HepG2 (cell line): Measurements from ENCODE around the gene HTR7. TPM values are rescaled to one million over a fixed set of nuclear protein-coding genes. Genes with fewer than 3 reads are reported as not detected.

ENCODE experiments used
- ATAC-seq: fragments of 200-7000 bp; cut with Tn5 transposase; 3 replicates; pipeline ENCODE4 v1.9.1; 2020; ENCODE audit warnings: mild to moderate bottlenecking, moderate library complexity
- BruUV-seq: library from RNA; stranded (reverse); fragments of 400-500 nt; replicated peaks from 2 replicates; lab custom pipeline; 2021; lab: Mats Ljungman, UMichigan
- CTCF ChIA-PET: fragments of 300-600 bp; formaldehyde crosslinking; extraction: SDS; loops from one replicate; lab custom pipeline; 2021; ENCODE audit warnings: low total read pairs, inconsistent platforms, low intra/inter-chr PET ratio; lab: Yijun Ruan, JAX
- POLR2A ChIA-PET: fragments of 350-600 bp; sonication (Branson Sonifier 250); formaldehyde crosslinking; loops from one replicate; lab custom pipeline; 2020; ENCODE audit warnings: antibody characterized with exemption, inconsistent platforms; lab: Yijun Ruan, JAX
- DNase-seq: peaks from one replicate; pipeline ENCODE4 v3.0.0-alpha.2; 2015; ENCODE audit warnings: low spot score
- FAIRE-seq: peaks from 3 replicates; lab custom pipeline; 2011; peaks lifted over from hg19 to GRCh38; lab: Jason Lieb, UNC
- H2AFZ ChIP-seq: one replicate; pipeline ENCODE4 v1.6.1; 2011; ENCODE audit warnings: low read length, inconsistent platforms
- H3K27ac ChIP-seq: fragments of 300-600 bp; 3 replicates; pipeline ENCODE4 v1.8.0; 2011; ENCODE audit warnings: mixed run types, mild to moderate bottlenecking, mixed read lengths, low read length, inconsistent platforms; ENCODE audit not compliant: insufficient read depth; ENCODE audit errors: extremely low read length
- H3K27me3 ChIP-seq, 2 experiments: fragments of 200-600 bp in 1 of 2; 2 replicates in 1 of 2; 3 replicates in 1 of 2; pipeline versions ENCODE4 v1.6.0 to v1.8.0; 2011; ENCODE audit warnings: low read length in 2 of 2, mild to moderate bottlenecking in 2 of 2, moderate library complexity in 2 of 2, inconsistent platforms in 1 of 2; ENCODE audit not compliant: insufficient read depth in 2 of 2, control insufficient read depth in 1 of 2
- H3K36me3 ChIP-seq, 2 experiments: fragments of 200-600 bp in 1 of 2; replicated peaks in 1 of 2; 2 replicates in 1 of 2; 3 replicates in 1 of 2; pipeline versions ENCODE4 v1.5.1 to v1.8.0; 2011; ENCODE audit warnings: low read length in 2 of 2, inconsistent platforms in 1 of 2; ENCODE audit not compliant: insufficient read depth in 2 of 2, control insufficient read depth in 1 of 2
- H3K4me1 ChIP-seq: 2 replicates; pipeline ENCODE4 v1.5.1; 2012; ENCODE audit warnings: low read length, inconsistent platforms; ENCODE audit not compliant: insufficient read depth
- H3K4me2 ChIP-seq: 2 replicates; pipeline ENCODE4 v1.6.0; 2011; ENCODE audit warnings: low read depth, low read length, inconsistent platforms
- H3K4me3 ChIP-seq, 3 experiments: fragments of 200-600 bp in 1 of 3; sonication (generic), shearing (Covaris generic) in 1 of 3; replicated peaks in 1 of 3; 2 replicates each; pipeline ENCODE4 v1.5.1; 2011 to 2016; ENCODE audit warnings: low read length in 3 of 3, inconsistent platforms in 2 of 3, low read depth in 2 of 3, mild to moderate bottlenecking in 2 of 3, control low read depth in 1 of 3, mixed read lengths in 1 of 3; ENCODE audit not compliant: insufficient read depth in 1 of 3
- H3K79me2 ChIP-seq: one replicate; pipeline ENCODE4 v1.6.1; 2011; ENCODE audit warnings: low read length, inconsistent platforms; ENCODE audit not compliant: insufficient read depth
- H3K9ac ChIP-seq: 2 replicates; pipeline ENCODE4 v1.6.0; 2011; ENCODE audit warnings: mild to moderate bottlenecking, low read depth, low read length, inconsistent platforms; ENCODE audit not compliant: insufficient read depth
- H3K9me3 ChIP-seq: 2 replicates; pipeline ENCODE4 v1.5.1; 2012; ENCODE audit warnings: mild to moderate bottlenecking, low read length
- H4K20me1 ChIP-seq: 2 replicates; pipeline ENCODE4 v1.6.0; 2011; ENCODE audit warnings: inconsistent platforms, mild to moderate bottlenecking, low read length, moderate library complexity; ENCODE audit not compliant: insufficient read depth
- ATF7-NPFF ChIP-seq: sonication (generic); formaldehyde crosslinking; IDR thresholded peaks from 2 replicates; pipeline ENCODE4 v1.8.1; 2023; ENCODE audit warnings: mild to moderate bottlenecking, low read depth, missing genetic modification reagents, moderate library complexity
- BHLHE40 ChIP-seq: IDR thresholded peaks from 2 replicates; pipeline ENCODE4 v1.6.1; 2011; ENCODE audit warnings: low read length, improper control_type of control experiment
- CEBPB ChIP-seq: IDR thresholded peaks from 2 replicates; pipeline ENCODE4 v1.6.1; 2011; ENCODE audit warnings: low read depth, low read length, improper control_type of control experiment, borderline replicate concordance
- KAT8 ChIP-seq: IDR thresholded peaks from 2 replicates; pipeline ENCODE4 v1.6.1; 2016; ENCODE audit warnings: missing genetic modification reagents, missing compliant biosample characterization
- NFKBIZ ChIP-seq: IDR thresholded peaks from 2 replicates; pipeline ENCODE4 v1.6.1; 2018; ENCODE audit warnings: missing genetic modification reagents, missing compliant biosample characterization
- NR1H2 ChIP-seq: sonication (generic); formaldehyde crosslinking; IDR thresholded peaks from 2 replicates; pipeline ENCODE4 v1.8.1; 2022; ENCODE audit warnings: low read depth, missing genetic modification reagents, borderline replicate concordance
- TBX2 ChIP-seq: sonication (generic); formaldehyde crosslinking; IDR thresholded peaks from 2 replicates; pipeline ENCODE4 v1.5.0; 2020; ENCODE audit warnings: missing genetic modification reagents, mild to moderate bottlenecking, borderline replicate concordance
- TOE1 ChIP-seq: sonication (generic); formaldehyde crosslinking; IDR thresholded peaks from 2 replicates; pipeline ENCODE4 v1.4.0; 2020; ENCODE audit warnings: mild to moderate bottlenecking, missing genetic modification reagents
- ZNF253 ChIP-seq: sonication (generic); formaldehyde crosslinking; IDR thresholded peaks from 2 replicates; pipeline ENCODE4 v1.8.0; 2022; ENCODE audit warnings: mild to moderate bottlenecking, missing genetic modification reagents, borderline replicate concordance
- ZNF629 ChIP-seq: sonication (generic); formaldehyde crosslinking; conservative IDR thresholded peaks from 2 replicates; pipeline ENCODE4 v1.5.0; 2020; ENCODE audit warnings: missing genetic modification reagents
- ZSCAN25 ChIP-seq: sonication (generic); formaldehyde crosslinking; IDR thresholded peaks from 2 replicates; pipeline ENCODE4 v1.8.0; 2022; ENCODE audit warnings: mild to moderate bottlenecking, missing genetic modification reagents
- WGBS: methylation state at CpG from one replicate; pipeline ENCODE4 v1.1.6; 2017; ENCODE audit warnings: low lambda C conversion rate; 5-methylcytosine and 5-hydroxymethylcytosine counted together
- in situ Hi-C: cut with HindIII; loops from 2 replicates; pipeline ENCODE4 v1.10.0; 2017; ENCODE audit warnings: low pct_unique_long_range_greater_than_20kb; ENCODE audit not compliant: extremely low pct_ligation_motif_present
- intact Hi-C: fragments of 100-400 bp; cut with micrococcal nuclease; formaldehyde crosslinking; loops from one replicate; pipeline ENCODE4 v1.10.0; 2022; ENCODE audit not compliant: unreplicated experiment
- polyA plus RNA-seq, 8 experiments: library from polyadenylated mRNA; depleted of rRNA in 3 of 8; stranded (reverse) in 7 of 8; unstranded in 1 of 8; fragments of >200 nt; fragmentation: Illumina TruSeq in 4 of 8; extraction: Trizol in 4 of 8; gene quantifications; 2 replicates each; pipeline versions ENCODE4 v1.2.1 to v1.2.3, GENCODE V29; 2011 to 2016; ENCODE audit warnings: low read depth in 4 of 8, missing spikeins in 1 of 8, mixed read lengths in 1 of 8; ENCODE audit not compliant: insufficient read depth in 1 of 8
- total RNA-seq, 5 experiments: library from RNA; depleted of rRNA; stranded (reverse); fragments of >200 nt; fragmentation: Illumina TruSeq; extraction: Trizol; gene quantifications; 2 replicates each; pipeline ENCODE4 v1.2.3, GENCODE V29; 2016; ENCODE audit warnings: low read depth in 1 of 5
- TF ChIP-seq, protein P1 (sequence below): sonication (generic); formaldehyde crosslinking; IDR thresholded peaks from 2 replicates; pipeline ENCODE4 v1.5.1; 2020; ENCODE audit warnings: mild to moderate bottlenecking, missing genetic modification reagents, moderate library complexity
- TF ChIP-seq, protein P2 (sequence below): sonication (generic); formaldehyde crosslinking; IDR thresholded peaks from 2 replicates; pipeline ENCODE4 v1.8.0; 2022; ENCODE audit warnings: missing genetic modification reagents, low read depth, mild to moderate bottlenecking, borderline replicate concordance

The HTR7 gene
- total and polyA plus RNA-seq, 2 of the 13 experiments (the other 11 are each of a cell fraction or from before 2014, with no cell fraction given), result 0.04 TPM; not detected in 1

DNA sequence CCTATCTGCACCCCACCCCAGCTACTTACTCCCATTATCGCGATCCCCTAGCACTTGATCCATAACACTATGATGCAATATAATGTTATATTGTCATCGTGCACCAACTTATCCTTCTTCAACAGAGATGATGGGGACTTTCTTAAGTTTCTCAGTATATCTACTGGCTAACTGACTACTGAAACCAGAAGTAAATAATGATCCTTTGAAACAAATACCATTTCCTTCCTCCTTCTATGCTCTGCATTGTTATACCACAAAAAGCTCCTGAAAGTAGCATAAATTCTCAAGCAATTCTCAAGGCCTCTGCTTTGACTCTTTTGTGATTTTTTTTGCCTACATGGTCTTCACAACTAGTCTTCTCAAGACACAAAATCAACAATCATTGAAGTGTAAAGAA lies 68.9 kb downstream of the HTR7 start:
- Histone ChIP-seq H4K20me1 (no peaks in the 10 kb centered on the region), H3K36me3 (no peaks in the 10 kb centered on the region), H3K27ac (no peak overlapping the region), H3K79me2 (no peaks in the 10 kb centered on the region), H3K9me3 (no peaks in the 10 kb centered on the region), H3K9ac (no peak overlapping the region), H3K27me3 (peaks cover 0 to 9% of the 10 kb centered on the region in 2 experiments; a peak in 2 of 5 replicates), H2AFZ (no peak overlapping the region), H3K4me1 (no peaks in the 10 kb centered on the region), H3K4me2 (no peak overlapping the region), H3K4me3 (no peak overlapping the region)
- intact Hi-C loops (loop anchor here (1.0 to 2.0 kb wide), 2 partner anchors 38 to 996 kb away; no protein-coding TSS in a partner anchor), in situ Hi-C loops (no loop called here)
- ATAC-seq (no peak), DNase-seq (no peak), FAIRE-seq (no peak)
- ChIA-PET POLR2A (no interaction called here), CTCF (no interaction called here)
- TF ChIP-seq CEBPB (peak; percentile 34; the same call in 1 of the 2 replicates), TOE1 (CRISPR knock-in tag) (no peak)
- BruUV-seq, result no TSS peak
- WGBS, result 0% methylated on average over 3 of the region's 3 CpGs

DNA sequence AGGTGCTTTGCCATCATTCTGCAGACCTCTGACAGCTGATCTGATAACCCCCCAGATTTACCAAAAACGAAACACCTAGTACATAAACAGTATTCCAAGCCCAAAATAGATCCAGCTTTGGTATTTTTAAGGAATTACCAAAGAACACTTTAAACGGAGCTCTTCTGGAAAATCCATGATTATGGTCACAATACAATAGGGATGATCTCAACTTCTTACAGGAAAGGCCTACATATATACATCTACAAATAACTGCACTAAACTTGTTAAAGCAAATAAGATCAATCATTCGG lies 69.7 kb downstream of the HTR7 start:
- ATAC-seq, result no peak
- BruUV-seq, result no TSS peak
- TF ChIP-seq, protein P1, sequence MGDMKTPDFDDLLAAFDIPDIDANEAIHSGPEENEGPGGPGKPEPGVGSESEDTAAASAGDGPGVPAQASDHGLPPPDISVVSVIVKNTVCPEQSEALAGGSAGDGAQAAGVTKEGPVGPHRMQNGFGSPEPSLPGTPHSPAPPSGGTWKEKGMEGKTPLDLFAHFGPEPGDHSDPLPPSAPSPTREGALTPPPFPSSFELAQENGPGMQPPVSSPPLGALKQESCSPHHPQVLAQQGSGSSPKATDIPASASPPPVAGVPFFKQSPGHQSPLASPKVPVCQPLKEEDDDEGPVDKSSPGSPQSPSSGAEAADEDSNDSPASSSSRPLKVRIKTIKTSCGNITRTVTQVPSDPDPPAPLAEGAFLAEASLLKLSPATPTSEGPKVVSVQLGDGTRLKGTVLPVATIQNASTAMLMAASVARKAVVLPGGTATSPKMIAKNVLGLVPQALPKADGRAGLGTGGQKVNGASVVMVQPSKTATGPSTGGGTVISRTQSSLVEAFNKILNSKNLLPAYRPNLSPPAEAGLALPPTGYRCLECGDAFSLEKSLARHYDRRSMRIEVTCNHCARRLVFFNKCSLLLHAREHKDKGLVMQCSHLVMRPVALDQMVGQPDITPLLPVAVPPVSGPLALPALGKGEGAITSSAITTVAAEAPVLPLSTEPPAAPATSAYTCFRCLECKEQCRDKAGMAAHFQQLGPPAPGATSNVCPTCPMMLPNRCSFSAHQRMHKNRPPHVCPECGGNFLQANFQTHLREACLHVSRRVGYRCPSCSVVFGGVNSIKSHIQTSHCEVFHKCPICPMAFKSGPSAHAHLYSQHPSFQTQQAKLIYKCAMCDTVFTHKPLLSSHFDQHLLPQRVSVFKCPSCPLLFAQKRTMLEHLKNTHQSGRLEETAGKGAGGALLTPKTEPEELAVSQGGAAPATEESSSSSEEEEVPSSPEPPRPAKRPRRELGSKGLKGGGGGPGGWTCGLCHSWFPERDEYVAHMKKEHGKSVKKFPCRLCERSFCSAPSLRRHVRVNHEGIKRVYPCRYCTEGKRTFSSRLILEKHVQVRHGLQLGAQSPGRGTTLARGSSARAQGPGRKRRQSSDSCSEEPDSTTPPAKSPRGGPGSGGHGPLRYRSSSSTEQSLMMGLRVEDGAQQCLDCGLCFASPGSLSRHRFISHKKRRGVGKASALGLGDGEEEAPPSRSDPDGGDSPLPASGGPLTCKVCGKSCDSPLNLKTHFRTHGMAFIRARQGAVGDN (CRISPR knock-in tag), result no peak
- no peak for TF ChIP-seq TBX2
- TF ChIP-seq ZNF629 (CRISPR knock-in tag), result no peak
- TF ChIP-seq NFKBIZ (CRISPR knock-in tag), result no peak
- no peak for TF ChIP-seq NR1H2 (CRISPR knock-in tag)
- no peak for TF ChIP-seq ATF7-NPFF (CRISPR knock-in tag)
- no peak for TF ChIP-seq ZNF253
- TF ChIP-seq BHLHE40, result no peak
- no peak for TF ChIP-seq ZSCAN25
- no peak for TF ChIP-seq KAT8 (CRISPR knock-in tag)
- TF ChIP-seq, protein P2, sequence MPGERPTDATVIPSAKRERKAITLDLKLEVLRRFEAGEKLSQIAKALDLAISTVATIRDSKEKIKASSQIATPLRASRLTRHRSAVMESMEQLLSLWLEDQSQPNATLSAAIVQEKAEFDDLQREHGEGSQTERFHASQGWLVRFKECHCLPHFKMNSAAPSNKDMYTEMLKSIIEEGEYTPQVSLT, result no peak
- TF ChIP-seq, all 625 proteins: peak for 0
- Histone ChIP-seq H3K9me3 (no peaks in the 10 kb centered on the region), H3K4me1 (no peaks in the 10 kb centered on the region), H3K4me2 (no peak overlapping the region), H3K4me3 (no peak overlapping the region), H2AFZ (no peak overlapping the region), H3K79me2 (no peaks in the 10 kb centered on the region), H3K9ac (no peak overlapping the region), H3K27ac (no peak overlapping the region), H3K27me3 (peaks cover 0 to 9% of the 10 kb centered on the region in 2 experiments; a peak in 2 of 5 replicates), H4K20me1 (no peaks in the 10 kb centered on the region), H3K36me3 (no peaks in the 10 kb centered on the region)
- intact Hi-C loops (loop anchor here (1.0 to 2.0 kb wide), 2 partner anchors 37 to 995 kb away; no protein-coding TSS in a partner anchor), in situ Hi-C loops (no loop called here)
- DNase-seq, result no peak
- no peak for FAIRE-seq
- 30% methylated on average over 3 of the region's 3 CpGs for WGBS
- ChIA-PET CTCF (interaction anchor here (0.7 to 1.5 kb wide), 2 partner anchors 36 to 995 kb away, joined by 3 to 9 read pairs; no protein-coding TSS in a partner anchor), POLR2A (no interaction called here)
